ENCODE data around the gene TCF7L1.

Gene TCF7L1

GRCh38 chr2:85353876-85354285 is 220.7 kb downstream of the TCF7L1 start:
- Histone ChIP-seq H3K4me3 (ENCODE audit: insufficient read length, low read depth) (peak overlapping the region; percentile 94), H3K9ac (ENCODE audit: insufficient read length, low read depth) (peak overlapping the region; percentile 83), H3K27me3 (ENCODE audit: insufficient read depth, insufficient read length) (no peaks in the 10 kb centered on the region), H3K9me3 (ENCODE audit: insufficient read depth, low read length) (no peaks in the 10 kb centered on the region), H3K4me1 (ENCODE audit: insufficient read depth, insufficient read length) (no peaks in the 10 kb centered on the region), H3K36me3 (ENCODE audit: insufficient read depth, insufficient read length, low read length) (peaks cover 50% of the 10 kb centered on the region)
- no peak for DNase-seq (ENCODE audit: low read depth, low spot score)
- TF ChIP-seq ZNF274 (IDR thresholded peaks at IDR 0.05; ENCODE audit: low read depth, low read length) (no peak), SUZ12 (IDR thresholded peaks at IDR 0.05; ENCODE audit: extremely low read depth, insufficient read depth, insufficient read length) (no peak), YY1 (IDR thresholded peaks at IDR 0.05; ENCODE audit: insufficient read depth, insufficient read length) (no peak)

DNA sequence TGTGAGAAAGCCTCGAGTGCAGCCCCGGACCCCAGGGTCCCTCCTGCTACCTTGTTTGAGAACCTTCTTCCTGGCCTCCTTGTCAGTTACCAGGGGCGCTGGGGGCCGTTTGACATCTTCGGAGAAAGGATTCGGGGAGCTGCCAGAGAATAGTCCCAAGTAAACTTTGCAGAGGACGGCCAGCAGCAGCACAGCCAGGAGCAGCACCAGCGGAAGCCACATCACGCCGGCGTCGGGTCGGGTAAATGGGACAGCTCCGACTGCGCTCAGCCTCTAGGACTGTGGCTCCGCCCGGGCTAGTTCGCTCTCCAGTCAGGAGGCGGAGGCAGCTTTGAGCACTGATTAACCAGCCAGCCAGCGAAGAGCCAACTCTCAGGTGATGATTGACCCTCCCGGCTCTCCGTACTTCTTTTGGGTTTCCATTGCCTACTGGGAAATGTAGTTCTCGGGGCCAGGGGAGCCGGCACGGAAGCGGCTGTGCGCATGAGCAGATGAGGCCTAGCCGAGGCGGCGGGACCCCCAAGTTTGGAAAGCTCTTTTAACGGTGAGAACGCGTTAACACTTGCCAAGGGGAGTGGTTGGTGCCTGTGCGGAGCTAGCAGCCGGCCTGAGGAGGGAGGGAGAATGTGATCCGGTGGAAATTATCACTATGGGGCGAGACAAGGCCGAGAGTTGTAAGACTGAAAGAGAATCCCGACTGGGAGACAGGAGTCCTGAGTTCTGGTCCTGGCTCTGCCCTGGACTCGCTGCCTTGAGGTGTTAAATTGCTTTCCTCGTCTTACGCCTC is 221.3 kb downstream of the TCF7L1 start, which contains the start of the genes ELMOD3 and RETSAT:
Gene ELMOD3, plus strand, starts transcription at position 484 of the 787 bp plus-strand sequence. CDS start 2,430 bp downstream, outside the sequence.
Gene RETSAT, minus strand, starts transcription at position 243 of the 787 bp plus-strand sequence. Its CDS starts 21 bp downstream, at position 222.
- Histone ChIP-seq H3K4me3 (ENCODE audit: insufficient read length, low read depth) (peak within 1 kb of the TSS; percentile 94), H3K4me1 (ENCODE audit: insufficient read depth, insufficient read length) (no peaks in the 10 kb centered on the region), H3K27me3 (ENCODE audit: insufficient read depth, insufficient read length) (no peaks in the 10 kb centered on the region), H3K9me3 (ENCODE audit: insufficient read depth, low read length) (no peaks in the 10 kb centered on the region), H3K36me3 (ENCODE audit: insufficient read depth, insufficient read length, low read length) (peaks cover 44% of the 10 kb centered on the region), H3K9ac (ENCODE audit: insufficient read length, low read depth) (peak within 1 kb of the TSS; percentile 97)
- TF ChIP-seq ZNF274 (IDR thresholded peaks at IDR 0.05; ENCODE audit: low read depth, low read length) (no peak), SUZ12 (IDR thresholded peaks at IDR 0.05; ENCODE audit: extremely low read depth, insufficient read depth, insufficient read length) (no peak), YY1 (IDR thresholded peaks at IDR 0.05; ENCODE audit: insufficient read depth, insufficient read length) (no peak)
- peak; percentile 99 for DNase-seq (ENCODE audit: low read depth, low spot score)

DNA sequence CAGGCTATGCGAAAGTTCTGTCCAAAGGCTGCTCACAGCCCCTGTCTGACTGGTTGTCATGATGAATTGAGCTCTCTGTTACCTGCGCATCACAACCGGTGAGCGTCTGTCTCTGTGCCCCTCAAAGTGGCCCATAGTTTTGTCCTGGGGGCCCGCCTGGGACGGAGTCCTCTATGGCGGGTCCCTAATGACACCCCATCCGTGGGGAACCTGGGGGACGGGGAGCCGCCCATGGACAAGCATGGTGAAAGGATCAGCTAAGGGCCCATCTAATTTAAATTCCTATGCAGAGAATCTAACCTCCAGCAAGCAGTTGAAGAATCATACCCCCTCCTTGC is 221.8 kb downstream of the TCF7L1 start:
- no peak for TF ChIP-seq ZNF274 (IDR thresholded peaks at IDR 0.05; ENCODE audit: low read depth, low read length)
- no peak for TF ChIP-seq SUZ12 (IDR thresholded peaks at IDR 0.05; ENCODE audit: extremely low read depth, insufficient read depth, insufficient read length)
- no peaks in the 10 kb centered on the region for H3K27me3 ChIP-seq (ENCODE audit: insufficient read depth, insufficient read length)
- no peak for DNase-seq (ENCODE audit: low read depth, low spot score)
- H3K9me3 ChIP-seq (ENCODE audit: insufficient read depth, low read length): no peaks in the 10 kb centered on the region
- peaks cover 39% of the 10 kb centered on the region for H3K36me3 ChIP-seq (ENCODE audit: insufficient read depth, insufficient read length, low read length)
- H3K9ac ChIP-seq (ENCODE audit: insufficient read length, low read depth): peak overlapping the region; percentile 97
- peak overlapping the region; percentile 94 for H3K4me3 ChIP-seq (ENCODE audit: insufficient read length, low read depth)
- no peaks in the 10 kb centered on the region for H3K4me1 ChIP-seq (ENCODE audit: insufficient read depth, insufficient read length)

- Histone ChIP-seq H3K27me3 (ENCODE audit: insufficient read depth, insufficient read length) (no peaks in the 10 kb centered on the region), H3K9me3 (ENCODE audit: insufficient read depth, low read length) (no peaks in the 10 kb centered on the region), H3K4me1 (ENCODE audit: insufficient read depth, insufficient read length) (no peaks in the 10 kb centered on the region), H3K9ac (ENCODE audit: insufficient read length, low read depth) (no peak overlapping the region), H3K4me3 (ENCODE audit: insufficient read length, low read depth) (peak overlapping the region; percentile 94), H3K36me3 (ENCODE audit: insufficient read depth, insufficient read length, low read length) (peaks cover 34% of the 10 kb centered on the region)
- no peak for DNase-seq (ENCODE audit: low read depth, low spot score)
- TF ChIP-seq YY1 (IDR thresholded peaks at IDR 0.05; ENCODE audit: insufficient read depth, insufficient read length) (no peak), SUZ12 (IDR thresholded peaks at IDR 0.05; ENCODE audit: extremely low read depth, insufficient read depth, insufficient read length) (no peak), ZNF274 (IDR thresholded peaks at IDR 0.05; ENCODE audit: low read depth, low read length) (no peak)
Measured at GRCh38 chr2:85355521-85355920, 222.3 kb downstream of the TCF7L1 start.

GRCh38 chr2:85356186-85356585 is 223.0 kb downstream of the TCF7L1 start:
- Histone ChIP-seq H3K9ac (ENCODE audit: insufficient read length, low read depth) (no peak overlapping the region), H3K36me3 (ENCODE audit: insufficient read depth, insufficient read length, low read length) (peaks cover 27% of the 10 kb centered on the region), H3K4me3 (ENCODE audit: insufficient read length, low read depth) (no peak overlapping the region), H3K27me3 (ENCODE audit: insufficient read depth, insufficient read length) (no peaks in the 10 kb centered on the region), H3K4me1 (ENCODE audit: insufficient read depth, insufficient read length) (no peaks in the 10 kb centered on the region), H3K9me3 (ENCODE audit: insufficient read depth, low read length) (no peaks in the 10 kb centered on the region)
- TF ChIP-seq SUZ12 (IDR thresholded peaks at IDR 0.05; ENCODE audit: extremely low read depth, insufficient read depth, insufficient read length): no peak
- TF ChIP-seq YY1 (IDR thresholded peaks at IDR 0.05; ENCODE audit: insufficient read depth, insufficient read length): no peak
- no peak for TF ChIP-seq ZNF274 (IDR thresholded peaks at IDR 0.05; ENCODE audit: low read depth, low read length)
- DNase-seq (ENCODE audit: low read depth, low spot score): no peak

GRCh38 chr2:85357736-85358135 is 224.5 kb downstream of the TCF7L1 start:
- no peaks in the 10 kb centered on the region for H3K27me3 ChIP-seq (ENCODE audit: insufficient read depth, insufficient read length)
- no peak overlapping the region for H3K9ac ChIP-seq (ENCODE audit: insufficient read length, low read depth)
- no peak for DNase-seq (ENCODE audit: low read depth, low spot score)
- no peaks in the 10 kb centered on the region for H3K9me3 ChIP-seq (ENCODE audit: insufficient read depth, low read length)
- no peaks in the 10 kb centered on the region for H3K4me1 ChIP-seq (ENCODE audit: insufficient read depth, insufficient read length)
- no peak overlapping the region for H3K4me3 ChIP-seq (ENCODE audit: insufficient read length, low read depth)
- peaks cover 28% of the 10 kb centered on the region for H3K36me3 ChIP-seq (ENCODE audit: insufficient read depth, insufficient read length, low read length)
- no peak for TF ChIP-seq ZNF274 (IDR thresholded peaks at IDR 0.05; ENCODE audit: low read depth, low read length)
- TF ChIP-seq SUZ12 (IDR thresholded peaks at IDR 0.05; ENCODE audit: extremely low read depth, insufficient read depth, insufficient read length): no peak

Measured in NT2/D1 (cell line).